Parathyroid adenoma (tissue), 2 donors: ENCODE data around the gene FAM76A.
A peak's percentile ranks its signal among the peaks of the same experiment; 100 is the strongest.

ENCODE experiments used
- H2AFZ ChIP-seq: fragments of 300-600 bp; sonication (generic); one replicate; pipeline ENCODE4 v1.7.0; 2017; ENCODE audit warnings: antibody characterized with exemption, mild to moderate bottlenecking
- H3K27ac ChIP-seq: fragments of 300-600 bp; sonication (generic); one replicate; pipeline ENCODE4 v1.7.0; 2017
- H3K27me3 ChIP-seq: fragments of 300-600 bp; sonication (generic); one replicate; pipeline ENCODE4 v1.7.0; 2017; ENCODE audit warnings: low read length; ENCODE audit not compliant: control insufficient read depth, insufficient read depth
- H3K36me3 ChIP-seq: fragments of 300-600 bp; sonication (generic); one replicate; pipeline ENCODE4 v1.7.0; 2017; ENCODE audit warnings: low read length; ENCODE audit not compliant: control insufficient read depth, insufficient read depth
- H3K4me1 ChIP-seq: fragments of 300-600 bp; sonication (generic); one replicate; pipeline ENCODE4 v1.7.0; 2017; ENCODE audit warnings: control low read depth
- H3K4me2 ChIP-seq: fragments of 300-600 bp; sonication (generic); one replicate; pipeline ENCODE4 v1.7.0; 2017; ENCODE audit warnings: low read length
- H3K4me3 ChIP-seq: fragments of 300-600 bp; sonication (generic); one replicate; pipeline ENCODE4 v1.7.0; 2017; ENCODE audit warnings: low read depth, low read length
- H3K79me2 ChIP-seq: fragments of 300-600 bp; sonication (generic); one replicate; pipeline ENCODE4 v1.7.0; 2017; ENCODE audit warnings: control low read depth
- H3K9ac ChIP-seq: fragments of 300-600 bp; sonication (generic); one replicate; pipeline ENCODE4 v1.7.0; 2017; ENCODE audit warnings: mild to moderate bottlenecking
- H3K9me3 ChIP-seq: fragments of 300-600 bp; sonication (generic); one replicate; pipeline ENCODE4 v1.7.0; 2017; ENCODE audit warnings: low read length; ENCODE audit not compliant: control insufficient read depth
- TF ChIP-seq, protein P1 (sequence below): fragments of 300-600 bp; sonication (generic); IDR thresholded peaks from one replicate; pipeline ENCODE4 v1.7.0; 2017; ENCODE audit warnings: antibody characterized with exemption, mild to moderate bottlenecking
- donor health status: primary hyperparathyroidism.

Gene FAM76A

DNA sequence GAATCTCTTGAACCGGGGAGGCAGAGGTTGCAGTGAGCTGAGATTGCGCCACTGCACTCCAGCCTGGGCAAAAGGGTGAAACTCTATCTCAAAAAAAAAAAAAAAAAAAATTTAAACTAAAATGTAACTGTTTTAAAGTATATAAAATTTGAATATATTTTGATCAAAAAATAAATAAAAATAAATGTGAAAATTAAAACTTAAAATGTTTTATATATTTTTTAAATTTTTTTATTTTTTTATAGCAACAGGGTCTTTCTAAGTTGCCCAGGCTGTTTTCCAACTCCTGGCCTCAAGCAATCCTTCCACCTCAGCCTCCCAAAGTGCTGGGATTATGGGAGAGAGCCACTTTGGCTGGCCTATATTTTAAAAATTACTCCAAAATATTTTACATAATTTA, 15.2 kb upstream of the FAM76A start:
- TF ChIP-seq, protein P1, sequence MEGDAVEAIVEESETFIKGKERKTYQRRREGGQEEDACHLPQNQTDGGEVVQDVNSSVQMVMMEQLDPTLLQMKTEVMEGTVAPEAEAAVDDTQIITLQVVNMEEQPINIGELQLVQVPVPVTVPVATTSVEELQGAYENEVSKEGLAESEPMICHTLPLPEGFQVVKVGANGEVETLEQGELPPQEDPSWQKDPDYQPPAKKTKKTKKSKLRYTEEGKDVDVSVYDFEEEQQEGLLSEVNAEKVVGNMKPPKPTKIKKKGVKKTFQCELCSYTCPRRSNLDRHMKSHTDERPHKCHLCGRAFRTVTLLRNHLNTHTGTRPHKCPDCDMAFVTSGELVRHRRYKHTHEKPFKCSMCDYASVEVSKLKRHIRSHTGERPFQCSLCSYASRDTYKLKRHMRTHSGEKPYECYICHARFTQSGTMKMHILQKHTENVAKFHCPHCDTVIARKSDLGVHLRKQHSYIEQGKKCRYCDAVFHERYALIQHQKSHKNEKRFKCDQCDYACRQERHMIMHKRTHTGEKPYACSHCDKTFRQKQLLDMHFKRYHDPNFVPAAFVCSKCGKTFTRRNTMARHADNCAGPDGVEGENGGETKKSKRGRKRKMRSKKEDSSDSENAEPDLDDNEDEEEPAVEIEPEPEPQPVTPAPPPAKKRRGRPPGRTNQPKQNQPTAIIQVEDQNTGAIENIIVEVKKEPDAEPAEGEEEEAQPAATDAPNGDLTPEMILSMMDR = no peak
- H3K9ac ChIP-seq = no peak overlapping the region

DNA sequence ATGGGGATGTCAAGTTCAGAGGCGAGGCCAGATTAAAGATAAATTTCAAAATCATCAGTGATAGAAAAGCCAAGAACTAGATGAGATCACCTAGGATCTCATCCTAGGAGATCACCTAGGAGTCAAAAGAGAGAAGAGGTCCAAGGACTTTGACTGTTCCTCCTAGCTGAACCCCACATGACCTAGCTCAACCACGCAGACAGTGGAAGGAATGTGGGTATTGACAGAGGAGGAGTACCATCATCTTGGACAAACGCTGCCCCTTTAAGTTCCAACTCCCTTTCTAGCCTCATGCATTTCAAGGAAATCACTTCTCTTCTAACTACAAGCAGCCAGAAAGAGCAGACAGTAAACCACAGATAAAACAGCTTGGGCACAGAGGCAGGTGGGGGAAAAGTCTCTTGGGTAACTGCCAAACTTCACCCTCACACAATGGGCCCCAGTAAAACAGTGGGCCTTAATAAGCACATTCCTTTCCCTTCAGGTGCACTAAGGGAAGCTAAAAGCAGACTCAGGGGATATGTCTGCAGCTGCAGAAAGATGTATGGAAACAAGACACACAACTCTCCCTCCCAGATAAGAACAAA, 12.5 kb upstream of the FAM76A start:
- Histone ChIP-seq H3K9me3 (no peaks in the 10 kb centered on the region), H3K9ac (no peak overlapping the region), H3K4me1 (peaks cover 15% of the 10 kb centered on the region), H3K4me2 (peak overlapping the region; percentile 32), H3K4me3 (no peak overlapping the region), H3K27me3 (no peaks in the 10 kb centered on the region), H2AFZ (peak overlapping the region; percentile 79), H3K36me3 (no peaks in the 10 kb centered on the region), H3K27ac (peak overlapping the region; percentile 79), H3K79me2 (no peaks in the 10 kb centered on the region)
- TF ChIP-seq, protein P1 = no peak

More for the DNA sequence above, 15.2 kb upstream of the FAM76A start:
- Histone ChIP-seq H3K4me2 (no peak overlapping the region), H3K4me1 (peaks cover 15% of the 10 kb centered on the region), H3K79me2 (no peaks in the 10 kb centered on the region), H3K9me3 (no peaks in the 10 kb centered on the region), H3K4me3 (no peak overlapping the region), H3K36me3 (no peaks in the 10 kb centered on the region), H3K27me3 (no peaks in the 10 kb centered on the region), H2AFZ (no peak overlapping the region), H3K27ac (no peak overlapping the region)

DNA sequence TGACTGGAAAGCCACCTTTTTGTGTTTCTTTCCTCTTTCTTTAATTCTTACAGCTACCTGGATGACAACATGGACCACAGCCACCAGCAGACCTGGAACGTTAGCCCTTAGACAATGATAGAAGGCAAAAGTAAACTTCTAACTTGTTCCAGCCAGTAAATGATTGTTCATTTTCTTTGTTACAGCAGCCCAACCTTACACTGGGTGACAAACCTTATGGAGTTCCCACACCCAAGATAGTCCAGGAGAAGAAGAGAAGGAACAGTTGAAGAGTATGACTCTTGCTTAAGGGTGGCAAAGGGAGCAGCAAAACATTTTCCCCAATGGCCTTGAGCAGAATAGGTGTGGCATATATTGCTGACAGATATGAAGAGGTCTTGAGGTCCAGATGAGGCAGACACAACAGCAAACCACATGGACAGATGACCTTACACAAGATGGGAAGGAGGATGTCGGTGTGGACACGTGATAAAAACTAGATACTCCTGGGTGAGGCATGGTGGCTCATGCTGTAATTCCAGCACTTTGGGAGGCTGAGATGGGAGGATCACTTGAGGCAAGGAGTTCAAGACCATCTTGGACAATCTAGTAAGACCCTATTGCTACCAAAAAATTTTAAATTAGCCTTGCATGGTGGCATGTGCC, 11.8 kb upstream of the FAM76A start:
- H3K4me1 ChIP-seq = peaks cover 15% of the 10 kb centered on the region
- H3K79me2 ChIP-seq = no peaks in the 10 kb centered on the region
- no peaks in the 10 kb centered on the region for H3K36me3 ChIP-seq
- no peak overlapping the region for H3K9ac ChIP-seq
- TF ChIP-seq, protein P1 = no peak
- peak overlapping the region; percentile 32 for H3K4me2 ChIP-seq
- H3K27me3 ChIP-seq = no peaks in the 10 kb centered on the region
- H3K4me3 ChIP-seq = no peak overlapping the region
- peak overlapping the region; percentile 79 for H2AFZ ChIP-seq
- H3K9me3 ChIP-seq = no peaks in the 10 kb centered on the region
- peak overlapping the region; percentile 79 for H3K27ac ChIP-seq

DNA sequence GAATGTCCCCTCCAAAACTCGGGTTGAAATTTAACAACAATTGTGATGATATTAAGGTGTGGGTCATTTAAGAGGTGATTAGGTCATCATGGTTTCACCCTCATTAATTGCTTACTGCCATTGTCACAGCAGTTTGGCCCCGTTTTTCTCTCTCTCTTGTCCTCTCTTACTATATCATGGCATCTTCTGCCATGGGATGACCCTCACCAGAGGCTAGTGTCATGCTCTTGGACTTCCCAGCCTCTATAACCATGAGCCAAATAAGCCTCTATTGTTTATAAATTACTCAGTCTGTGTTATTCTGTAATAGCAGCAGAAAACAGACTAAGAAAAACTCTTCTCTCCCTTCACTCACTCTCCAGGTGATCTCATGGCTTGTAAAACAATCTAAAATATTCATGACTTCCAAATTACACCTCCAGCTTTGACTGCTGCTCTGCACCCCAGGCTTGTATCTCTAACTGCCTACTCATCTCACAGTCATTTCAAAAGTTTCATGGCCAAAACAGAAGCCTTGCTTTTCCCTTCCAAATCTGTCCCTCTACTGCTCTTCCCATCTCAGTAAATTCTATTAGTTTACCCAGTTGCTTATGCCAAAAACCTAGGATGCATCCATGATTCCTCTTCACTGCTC, 9.4 kb upstream of the FAM76A start:
- no peaks in the 10 kb centered on the region for H3K9me3 ChIP-seq
- H3K79me2 ChIP-seq = no peaks in the 10 kb centered on the region
- H3K27me3 ChIP-seq = no peaks in the 10 kb centered on the region
- H2AFZ ChIP-seq = no peak overlapping the region
- no peaks in the 10 kb centered on the region for H3K36me3 ChIP-seq
- TF ChIP-seq, protein P1 = no peak
- H3K4me2 ChIP-seq = no peak overlapping the region
- H3K9ac ChIP-seq = no peak overlapping the region
- H3K4me3 ChIP-seq = no peak overlapping the region
- H3K4me1 ChIP-seq = peaks cover 15% of the 10 kb centered on the region
- no peak overlapping the region for H3K27ac ChIP-seq
